ENCODE data around the gene ALDH3B2.

GRCh38 chr11:67671211-67671520 lies 3.3 kb downstream of the ALDH3B2 start:
- no peak for TF ChIP-seq CTCF (IDR thresholded peaks at IDR 0.05)
- TF ChIP-seq POLR2A (IDR thresholded peaks at IDR 0.05) = no peak

Data from Peyer's patch (tissue), 4 donors.